Raji (cell line): ENCODE measurements around the gene ADGRE2.

Source experiments
- POLR2A ChIP-seq: IDR thresholded peaks from 2 replicates; pipeline ENCODE4 v1.6.1; 2011; ENCODE audit warnings: low read depth, low read length, control low read depth; ENCODE audit not compliant: insufficient read depth

The ADGRE2 gene

DNA sequence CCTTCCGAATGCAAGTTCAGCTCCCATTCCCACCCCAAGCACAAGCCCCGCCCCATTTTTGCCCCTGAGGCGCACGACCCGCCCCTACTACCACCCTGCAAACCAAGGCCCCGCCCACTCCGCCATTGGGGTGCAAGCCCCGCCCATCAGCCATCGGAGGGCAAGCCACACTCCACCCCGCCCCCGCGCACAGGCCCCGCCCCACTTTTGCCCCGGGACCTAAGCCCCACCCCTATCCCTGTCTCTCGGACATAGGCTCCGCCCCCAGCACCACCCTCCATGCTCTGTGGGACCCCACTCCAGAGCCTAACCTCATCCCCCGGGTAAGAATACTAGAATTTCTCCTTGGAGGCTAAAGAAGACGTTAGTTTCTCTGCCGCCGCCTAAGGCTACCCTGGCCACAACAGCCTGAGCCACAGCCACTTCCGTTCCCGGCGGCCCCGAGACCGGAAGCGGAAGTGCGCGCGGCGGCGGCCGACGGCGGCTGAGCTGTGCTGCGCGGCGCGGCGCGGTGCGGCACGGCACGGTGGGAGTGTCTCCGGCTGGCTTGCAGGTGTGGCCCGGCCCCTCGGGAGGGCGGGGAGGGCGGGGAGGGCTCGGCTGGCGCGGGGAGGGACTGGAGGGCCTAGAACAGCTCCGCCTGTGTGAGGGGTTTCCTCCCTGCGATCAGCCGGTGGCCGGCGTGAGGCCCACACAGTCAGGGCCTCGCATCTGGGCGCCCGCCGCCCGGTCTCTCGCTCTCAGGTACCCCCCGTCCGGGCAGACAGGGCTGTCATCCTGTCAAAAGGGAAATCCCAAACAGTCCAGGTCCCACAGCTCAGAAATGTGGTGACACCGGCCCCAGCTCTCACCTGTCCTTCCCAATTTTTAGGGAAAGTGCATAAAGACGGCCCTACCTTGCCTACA is 88.5 kb downstream of the ADGRE2 start, which contains the start of gene ZNF333:
ZNF333 (plus strand) TSS at position 451 of the 906 bp plus-strand sequence. CDS start 3,444 bp downstream, outside the sequence.
- peak; percentile 80 for TF ChIP-seq POLR2A

DNA sequence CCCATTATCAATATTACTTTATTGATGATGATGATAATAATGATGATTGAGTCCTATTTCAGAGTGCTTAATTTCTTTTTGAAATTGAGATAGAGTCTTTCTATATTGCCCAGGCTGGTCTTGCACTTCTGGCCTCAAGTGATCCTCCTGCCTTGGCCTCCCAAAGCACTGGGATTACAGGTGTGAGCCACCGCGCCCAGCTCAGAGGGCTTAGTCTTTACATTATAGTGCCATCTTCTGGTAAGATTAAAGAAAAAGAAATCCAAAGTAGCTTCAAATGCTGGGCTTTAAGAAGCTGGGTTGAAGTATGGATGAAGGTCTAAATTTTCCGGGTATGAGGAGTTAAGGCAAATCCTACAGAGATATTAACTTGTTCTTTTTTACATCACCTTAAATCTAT is 91.9 kb downstream of the ADGRE2 start:
- no peak for TF ChIP-seq POLR2A

DNA sequence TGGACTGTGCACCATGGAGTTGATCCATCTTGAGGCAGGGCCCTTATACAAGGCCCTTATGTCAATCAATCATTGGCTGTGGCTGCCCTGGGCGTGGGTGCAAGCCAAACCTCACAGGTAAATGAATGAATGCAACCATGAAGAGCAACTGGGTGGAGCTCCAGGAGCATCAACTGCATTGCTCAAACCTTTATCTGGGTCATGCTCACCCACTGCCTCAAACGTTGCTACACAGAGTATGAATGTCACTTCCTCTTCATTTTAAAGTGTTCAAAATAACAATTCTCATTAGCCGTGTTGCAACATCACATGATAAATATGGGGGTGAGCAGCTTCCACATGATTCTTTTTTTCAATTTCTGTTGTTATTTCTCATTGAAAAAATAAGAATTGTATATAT is 94.9 kb downstream of the ADGRE2 start:
- no peak for TF ChIP-seq POLR2A
